ENCODE measurements around the gene IRAK1. TPM values are rescaled to one million over a fixed set of nuclear protein-coding genes. Genes with fewer than 3 reads are reported as not detected.

Gene IRAK1
- total RNA-seq, 2 donors from 2014 or later = 61.1 to 73.9 TPM

DNA sequence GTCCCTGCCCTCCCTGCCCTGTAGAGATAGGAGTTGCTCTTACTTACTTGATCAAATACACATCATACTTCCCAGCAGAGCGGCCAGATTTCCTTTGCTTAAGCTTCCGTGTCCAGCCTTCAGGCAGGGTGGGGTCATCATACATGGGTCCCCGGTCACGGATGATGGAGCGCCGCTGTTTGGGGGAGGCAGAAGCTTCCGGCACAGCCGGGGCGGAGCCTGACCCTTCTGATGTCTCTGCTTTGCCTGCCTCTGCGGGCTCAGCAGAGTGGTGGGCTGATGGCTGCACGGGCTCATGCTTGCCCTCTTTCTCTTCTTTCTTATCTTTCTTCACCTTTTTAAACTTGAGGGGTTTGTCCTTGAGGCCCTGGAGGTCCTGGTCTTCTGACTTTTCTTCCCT, 12.5 kb upstream of the IRAK1 start:
- peaks cover 11% of the 10 kb centered on the region for H3K36me3 ChIP-seq (ENCODE audit: control insufficient read depth, insufficient read depth, low read length)
- peaks cover 74% of the 10 kb centered on the region for H3K9me3 Mint-ChIP-seq
- H3K27ac Mint-ChIP-seq = peak overlapping the region; percentile 44

DNA sequence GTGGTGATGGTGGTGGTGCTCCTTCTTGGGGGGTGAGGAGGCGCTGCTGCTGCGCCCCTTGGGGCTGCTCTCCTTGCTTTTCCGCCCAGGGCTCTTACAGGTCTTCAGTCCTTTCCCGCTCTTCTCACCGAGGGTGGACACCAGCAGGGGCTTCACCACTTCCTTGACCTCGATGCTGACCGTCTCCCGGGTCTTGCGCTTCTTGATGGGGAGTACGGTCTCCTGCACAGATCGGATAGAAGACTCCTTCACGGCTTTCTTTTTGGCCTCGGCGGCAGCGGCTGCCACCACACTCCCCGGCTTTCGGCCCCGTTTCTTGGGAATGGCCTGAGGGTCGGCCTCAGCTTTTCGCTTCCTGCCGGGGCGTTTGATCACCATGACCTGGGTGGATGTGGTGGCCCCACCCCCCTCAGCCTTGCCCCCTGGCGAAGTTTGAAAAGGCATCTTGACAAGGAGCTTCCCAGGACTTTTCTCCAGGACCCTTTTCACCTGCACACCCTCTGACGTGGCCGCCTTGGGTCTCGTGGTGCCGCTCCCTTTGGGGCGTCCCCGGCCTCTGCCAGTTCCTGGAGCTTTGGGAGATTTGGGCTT, 11.1 kb upstream of the IRAK1 start:
- Mint-ChIP-seq H3K4me1 (peaks cover 7% of the 10 kb centered on the region), H3K4me3 (no peak overlapping the region), H3K27ac (no peak overlapping the region), H3K36me3 (ENCODE audit: low read depth) (peaks cover 35% of the 10 kb centered on the region), H3K27me3 (ENCODE audit: insufficient read depth) (no peaks in the 10 kb centered on the region), H3K9me3 (peaks cover 72% of the 10 kb centered on the region)
- 91 to 97% methylated on average over 10 to 29 of the region's 29 CpGs for WGBS, 2 experiments (ENCODE audit: insufficient coverage in 1 of 2, insufficient read length in 1 of 2)
- H3K9ac ChIP-seq (ENCODE audit: extremely low read depth, low read length, poor library complexity, severe bottlenecking) = no peak overlapping the region
- no peaks in the 10 kb centered on the region for H3K9me3 ChIP-seq (ENCODE audit: control insufficient read depth, low read length)
- H3K36me3 ChIP-seq (ENCODE audit: control insufficient read depth, insufficient read depth, low read length) = peaks cover 11% of the 10 kb centered on the region
- no peaks in the 10 kb centered on the region for H3K27me3 ChIP-seq (ENCODE audit: control insufficient read depth, insufficient read depth, low read length, poor library complexity, severe bottlenecking)
- no peaks in the 10 kb centered on the region for H3K4me1 ChIP-seq (ENCODE audit: control insufficient read depth, insufficient read depth, low read length)
- TF ChIP-seq, protein P1, sequence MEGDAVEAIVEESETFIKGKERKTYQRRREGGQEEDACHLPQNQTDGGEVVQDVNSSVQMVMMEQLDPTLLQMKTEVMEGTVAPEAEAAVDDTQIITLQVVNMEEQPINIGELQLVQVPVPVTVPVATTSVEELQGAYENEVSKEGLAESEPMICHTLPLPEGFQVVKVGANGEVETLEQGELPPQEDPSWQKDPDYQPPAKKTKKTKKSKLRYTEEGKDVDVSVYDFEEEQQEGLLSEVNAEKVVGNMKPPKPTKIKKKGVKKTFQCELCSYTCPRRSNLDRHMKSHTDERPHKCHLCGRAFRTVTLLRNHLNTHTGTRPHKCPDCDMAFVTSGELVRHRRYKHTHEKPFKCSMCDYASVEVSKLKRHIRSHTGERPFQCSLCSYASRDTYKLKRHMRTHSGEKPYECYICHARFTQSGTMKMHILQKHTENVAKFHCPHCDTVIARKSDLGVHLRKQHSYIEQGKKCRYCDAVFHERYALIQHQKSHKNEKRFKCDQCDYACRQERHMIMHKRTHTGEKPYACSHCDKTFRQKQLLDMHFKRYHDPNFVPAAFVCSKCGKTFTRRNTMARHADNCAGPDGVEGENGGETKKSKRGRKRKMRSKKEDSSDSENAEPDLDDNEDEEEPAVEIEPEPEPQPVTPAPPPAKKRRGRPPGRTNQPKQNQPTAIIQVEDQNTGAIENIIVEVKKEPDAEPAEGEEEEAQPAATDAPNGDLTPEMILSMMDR (conservative IDR thresholded peaks at IDR 0.05) = no peak
- no peak overlapping the region for H3K4me3 ChIP-seq (ENCODE audit: low read length)
- DNase-seq = no peak
- no peak overlapping the region for H3K27ac ChIP-seq (ENCODE audit: low read depth, low read length)

More for the DNA sequence above, 12.5 kb upstream of the IRAK1 start:
- Mint-ChIP-seq H3K36me3 (ENCODE audit: low read depth) (peaks cover 40% of the 10 kb centered on the region), H3K4me1 (peaks cover 7% of the 10 kb centered on the region), H3K27me3 (ENCODE audit: insufficient read depth) (no peaks in the 10 kb centered on the region), H3K4me3 (no peak overlapping the region)
- H3K4me3 ChIP-seq (ENCODE audit: low read length) = no peak overlapping the region
- H3K9me3 ChIP-seq (ENCODE audit: control insufficient read depth, low read length) = no peaks in the 10 kb centered on the region
- no peaks in the 10 kb centered on the region for H3K27me3 ChIP-seq (ENCODE audit: control insufficient read depth, insufficient read depth, low read length, poor library complexity, severe bottlenecking)
- no peak for DNase-seq
- TF ChIP-seq, protein P1 (conservative IDR thresholded peaks at IDR 0.05) = no peak
- H3K9ac ChIP-seq (ENCODE audit: extremely low read depth, low read length, poor library complexity, severe bottlenecking) = no peak overlapping the region
- H3K27ac ChIP-seq (ENCODE audit: low read depth, low read length) = no peak overlapping the region
- no peaks in the 10 kb centered on the region for H3K4me1 ChIP-seq (ENCODE audit: control insufficient read depth, insufficient read depth, low read length)
- WGBS, 2 experiments (ENCODE audit: insufficient coverage in 1 of 2, insufficient read length in 1 of 2) = 88 to 90% methylated on average over 2 to 11 of the region's 11 CpGs

DNA sequence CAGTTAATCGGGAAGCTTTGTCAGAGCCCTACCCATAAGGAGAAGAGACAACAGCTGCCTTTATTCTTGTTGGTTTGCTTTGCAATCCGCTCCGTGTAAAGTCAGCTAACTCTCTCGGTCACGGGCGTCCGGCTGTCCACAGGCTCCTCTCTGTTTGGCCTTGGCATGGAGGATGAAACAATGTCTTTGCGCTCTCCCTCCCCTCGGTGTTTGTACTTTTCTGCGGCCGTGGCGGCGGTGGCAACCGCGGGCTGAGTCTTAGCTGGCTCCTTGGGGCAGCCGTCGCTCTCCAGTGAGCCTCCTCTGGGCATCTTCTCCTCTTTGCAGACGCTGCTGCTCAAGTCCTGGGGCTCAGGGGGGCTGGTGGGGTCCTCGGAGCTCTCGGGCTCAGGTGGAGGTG, 10.6 kb upstream of the IRAK1 start:
- no peaks in the 10 kb centered on the region for H3K27me3 Mint-ChIP-seq (ENCODE audit: insufficient read depth)
- H3K27ac Mint-ChIP-seq = no peak overlapping the region
- peaks cover 76% of the 10 kb centered on the region for H3K9me3 Mint-ChIP-seq

More for the DNA sequence above, 10.6 kb upstream of the IRAK1 start:
- Mint-ChIP-seq H3K4me3 (no peak overlapping the region), H3K36me3 (ENCODE audit: low read depth) (peaks cover 35% of the 10 kb centered on the region), H3K4me1 (peaks cover 7% of the 10 kb centered on the region)
- Histone ChIP-seq H3K4me3 (ENCODE audit: low read length) (no peak overlapping the region), H3K27me3 (ENCODE audit: control insufficient read depth, insufficient read depth, low read length, poor library complexity, severe bottlenecking) (no peaks in the 10 kb centered on the region), H3K4me1 (ENCODE audit: control insufficient read depth, insufficient read depth, low read length) (no peaks in the 10 kb centered on the region), H3K9me3 (ENCODE audit: control insufficient read depth, low read length) (no peaks in the 10 kb centered on the region), H3K27ac (ENCODE audit: low read depth, low read length) (no peak overlapping the region), H3K9ac (ENCODE audit: extremely low read depth, low read length, poor library complexity, severe bottlenecking) (no peak overlapping the region), H3K36me3 (ENCODE audit: control insufficient read depth, insufficient read depth, low read length) (peaks cover 11% of the 10 kb centered on the region)
- TF ChIP-seq, protein P1 (conservative IDR thresholded peaks at IDR 0.05) = no peak
- DNase-seq = no peak
- WGBS, 2 experiments (ENCODE audit: insufficient coverage in 1 of 2, insufficient read length in 1 of 2) = 84 to 97% methylated on average over 6 to 20 of the region's 20 CpGs
